SK-N-SH treated with all-trans-retinoic acid at 6 μM for 48 hours (cell line): ENCODE data around the gene ADAMTSL1.

Experiments used
- ARNTL ChIP-seq: fragments of 450-650 bp; formaldehyde crosslinking; IDR thresholded peaks from 2 replicates; pipeline ENCODE4 v1.5.0; 2020; ENCODE audit warnings: low read depth, mild to moderate bottlenecking, moderate library complexity, borderline replicate concordance
- ESRRG ChIP-seq: fragments of 250-450 bp; sonication (Bioruptor Pico); IDR thresholded peaks from 2 replicates; pipeline ENCODE4 v1.6.1; 2021; ENCODE audit warnings: mild to moderate bottlenecking
- GLIS3 ChIP-seq: fragments of 250-450 bp; sonication (Bioruptor Pico); IDR thresholded peaks from 2 replicates; pipeline ENCODE4 v1.5.0; 2020; ENCODE audit warnings: mild to moderate bottlenecking, moderate library complexity
- OSR1 ChIP-seq: fragments of 250-450 bp; sonication (Bioruptor Pico); IDR thresholded peaks from 2 replicates; pipeline ENCODE4 v1.8.0; 2022; ENCODE audit warnings: moderate library complexity, mild to moderate bottlenecking, inconsistent platforms
- ZFP3 ChIP-seq: fragments of 250-450 bp; sonication (Bioruptor Pico); IDR thresholded peaks from 2 replicates; pipeline ENCODE4 v1.5.0; 2020; ENCODE audit warnings: mild to moderate bottlenecking, moderate library complexity
- ZNF565 ChIP-seq: fragments of 450-650 bp; formaldehyde crosslinking; conservative IDR thresholded peaks from 2 replicates; pipeline ENCODE4 v1.5.0; 2020; ENCODE audit warnings: low read depth, mild to moderate bottlenecking, moderate library complexity
- ZNF8 ChIP-seq: fragments of 450-650 bp; formaldehyde crosslinking; IDR thresholded peaks from 2 replicates; pipeline ENCODE4 v1.5.0; 2020; ENCODE audit warnings: mild to moderate bottlenecking, moderate library complexity
- TF ChIP-seq, protein P1 (sequence below): fragments of 250-450 bp; sonication (Bioruptor Pico); IDR thresholded peaks from 2 replicates; pipeline ENCODE4 v1.5.1; 2021; ENCODE audit warnings: mild to moderate bottlenecking, moderate library complexity
- TF ChIP-seq, protein P2 (sequence below): fragments of 250-450 bp; sonication (Bioruptor Pico); IDR thresholded peaks from 2 replicates; pipeline ENCODE4 v1.5.0; 2020; ENCODE audit warnings: mild to moderate bottlenecking, moderate library complexity
- TF ChIP-seq, protein P3 (sequence below): fragments of 250-450 bp; sonication (Bioruptor Pico); IDR thresholded peaks from 2 replicates; pipeline ENCODE4 v1.8.0; 2020; ENCODE audit warnings: mild to moderate bottlenecking, moderate library complexity, borderline replicate concordance

DNA sequence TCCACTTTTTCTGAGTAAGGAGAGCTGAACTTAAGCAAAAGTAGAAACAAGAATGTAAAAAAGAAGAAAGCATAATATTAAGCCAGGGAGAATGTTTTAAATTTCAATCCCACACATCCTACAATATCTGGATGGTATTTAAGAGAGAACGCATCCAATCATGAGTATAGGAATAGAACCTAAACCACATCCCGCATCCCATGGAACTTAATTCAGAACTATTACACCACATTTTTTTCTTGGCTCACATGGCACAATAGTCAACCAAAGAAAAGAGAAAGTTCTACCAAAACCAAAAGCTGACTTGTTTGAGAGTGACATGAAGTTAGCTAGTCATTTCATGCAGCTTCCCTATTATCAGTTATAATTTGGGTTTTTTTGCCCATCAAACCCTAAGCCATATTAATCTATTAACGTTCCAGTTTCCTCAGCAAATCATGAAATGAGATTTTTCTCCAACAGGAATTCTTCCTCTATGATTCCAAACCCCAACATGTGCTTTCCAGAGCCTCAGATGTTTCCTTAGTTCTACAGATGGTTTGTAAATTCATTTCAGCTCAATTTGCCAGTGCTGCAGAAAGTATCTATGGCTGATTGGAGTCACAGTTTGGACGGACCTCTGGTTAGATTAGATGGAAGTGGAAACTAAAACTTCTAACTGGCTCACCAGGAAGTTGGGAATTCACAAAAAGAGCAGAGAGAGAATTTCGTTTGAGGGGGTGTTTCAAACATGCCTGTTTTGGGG is 22.5 kb downstream of the ADAMTSL1 start:
- TF ChIP-seq, protein P1, sequence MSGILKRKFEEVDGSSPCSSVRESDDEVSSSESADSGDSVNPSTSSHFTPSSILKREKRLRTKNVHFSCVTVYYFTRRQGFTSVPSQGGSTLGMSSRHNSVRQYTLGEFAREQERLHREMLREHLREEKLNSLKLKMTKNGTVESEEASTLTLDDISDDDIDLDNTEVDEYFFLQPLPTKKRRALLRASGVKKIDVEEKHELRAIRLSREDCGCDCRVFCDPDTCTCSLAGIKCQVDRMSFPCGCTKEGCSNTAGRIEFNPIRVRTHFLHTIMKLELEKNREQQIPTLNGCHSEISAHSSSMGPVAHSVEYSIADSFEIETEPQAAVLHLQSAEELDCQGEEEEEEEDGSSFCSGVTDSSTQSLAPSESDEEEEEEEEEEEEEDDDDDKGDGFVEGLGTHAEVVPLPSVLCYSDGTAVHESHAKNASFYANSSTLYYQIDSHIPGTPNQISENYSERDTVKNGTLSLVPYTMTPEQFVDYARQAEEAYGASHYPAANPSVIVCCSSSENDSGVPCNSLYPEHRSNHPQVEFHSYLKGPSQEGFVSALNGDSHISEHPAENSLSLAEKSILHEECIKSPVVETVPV (CRISPR knock-in tag) = no peak
- no peak for TF ChIP-seq ARNTL (CRISPR knock-in tag)
- no peak for TF ChIP-seq ZNF565 (CRISPR knock-in tag)
- TF ChIP-seq, protein P2, sequence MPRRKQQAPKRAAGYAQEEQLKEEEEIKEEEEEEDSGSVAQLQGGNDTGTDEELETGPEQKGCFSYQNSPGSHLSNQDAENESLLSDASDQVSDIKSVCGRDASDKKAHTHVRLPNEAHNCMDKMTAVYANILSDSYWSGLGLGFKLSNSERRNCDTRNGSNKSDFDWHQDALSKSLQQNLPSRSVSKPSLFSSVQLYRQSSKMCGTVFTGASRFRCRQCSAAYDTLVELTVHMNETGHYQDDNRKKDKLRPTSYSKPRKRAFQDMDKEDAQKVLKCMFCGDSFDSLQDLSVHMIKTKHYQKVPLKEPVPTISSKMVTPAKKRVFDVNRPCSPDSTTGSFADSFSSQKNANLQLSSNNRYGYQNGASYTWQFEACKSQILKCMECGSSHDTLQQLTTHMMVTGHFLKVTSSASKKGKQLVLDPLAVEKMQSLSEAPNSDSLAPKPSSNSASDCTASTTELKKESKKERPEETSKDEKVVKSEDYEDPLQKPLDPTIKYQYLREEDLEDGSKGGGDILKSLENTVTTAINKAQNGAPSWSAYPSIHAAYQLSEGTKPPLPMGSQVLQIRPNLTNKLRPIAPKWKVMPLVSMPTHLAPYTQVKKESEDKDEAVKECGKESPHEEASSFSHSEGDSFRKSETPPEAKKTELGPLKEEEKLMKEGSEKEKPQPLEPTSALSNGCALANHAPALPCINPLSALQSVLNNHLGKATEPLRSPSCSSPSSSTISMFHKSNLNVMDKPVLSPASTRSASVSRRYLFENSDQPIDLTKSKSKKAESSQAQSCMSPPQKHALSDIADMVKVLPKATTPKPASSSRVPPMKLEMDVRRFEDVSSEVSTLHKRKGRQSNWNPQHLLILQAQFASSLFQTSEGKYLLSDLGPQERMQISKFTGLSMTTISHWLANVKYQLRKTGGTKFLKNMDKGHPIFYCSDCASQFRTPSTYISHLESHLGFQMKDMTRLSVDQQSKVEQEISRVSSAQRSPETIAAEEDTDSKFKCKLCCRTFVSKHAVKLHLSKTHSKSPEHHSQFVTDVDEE (CRISPR knock-in tag) = no peak
- no peak for TF ChIP-seq OSR1 (CRISPR knock-in tag)
- no peak for TF ChIP-seq ESRRG
- no peak for TF ChIP-seq ZFP3 (CRISPR knock-in tag)
- no peak for TF ChIP-seq GLIS3
- TF ChIP-seq, protein P3, sequence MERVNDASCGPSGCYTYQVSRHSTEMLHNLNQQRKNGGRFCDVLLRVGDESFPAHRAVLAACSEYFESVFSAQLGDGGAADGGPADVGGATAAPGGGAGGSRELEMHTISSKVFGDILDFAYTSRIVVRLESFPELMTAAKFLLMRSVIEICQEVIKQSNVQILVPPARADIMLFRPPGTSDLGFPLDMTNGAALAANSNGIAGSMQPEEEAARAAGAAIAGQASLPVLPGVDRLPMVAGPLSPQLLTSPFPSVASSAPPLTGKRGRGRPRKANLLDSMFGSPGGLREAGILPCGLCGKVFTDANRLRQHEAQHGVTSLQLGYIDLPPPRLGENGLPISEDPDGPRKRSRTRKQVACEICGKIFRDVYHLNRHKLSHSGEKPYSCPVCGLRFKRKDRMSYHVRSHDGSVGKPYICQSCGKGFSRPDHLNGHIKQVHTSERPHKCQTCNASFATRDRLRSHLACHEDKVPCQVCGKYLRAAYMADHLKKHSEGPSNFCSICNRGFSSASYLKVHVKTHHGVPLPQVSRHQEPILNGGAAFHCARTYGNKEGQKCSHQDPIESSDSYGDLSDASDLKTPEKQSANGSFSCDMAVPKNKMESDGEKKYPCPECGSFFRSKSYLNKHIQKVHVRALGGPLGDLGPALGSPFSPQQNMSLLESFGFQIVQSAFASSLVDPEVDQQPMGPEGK (CRISPR knock-in tag) = no peak
- no peak for TF ChIP-seq ZNF8 (CRISPR knock-in tag)
